Psoas muscle (tissue), 8 donors: ENCODE results near the gene STAT3. TPM values are rescaled to one million over a fixed set of nuclear protein-coding genes. Genes with fewer than 3 reads are reported as not detected.

Source experiments
- ATAC-seq, 4 donors: fragments of 200-7000 bp; cut with Tn5 transposase; one replicate each; pipeline ENCODE4 v1.9.1; 2020; ENCODE audit warnings: moderate library complexity in 3 of 4, mild to moderate bottlenecking in 2 of 4
- DNase-seq, 2 donors: peaks; one replicate each; pipeline ENCODE4 v3.0.0-alpha.2; 2020
- H3K27ac ChIP-seq: fragments of 200-600 bp; one replicate; pipeline ENCODE4 v1.8.0; 2022
- H3K27me3 ChIP-seq, 3 donors: fragments of 200-600 bp in 1 of 3; one replicate each; pipeline versions ENCODE4 v1.6.1 to v1.8.0; 2013 to 2022; ENCODE audit warnings: low read length in 2 of 3, mild to moderate bottlenecking in 2 of 3, moderate library complexity in 1 of 3; ENCODE audit not compliant: insufficient read depth in 3 of 3
- H3K36me3 ChIP-seq, 2 donors: fragments of 200-600 bp in 1 of 2; one replicate each; pipeline versions ENCODE4 v1.6.1 to v1.8.0; 2013 to 2022; ENCODE audit warnings: low read depth in 1 of 2, mild to moderate bottlenecking in 1 of 2, moderate library complexity in 1 of 2; ENCODE audit not compliant: insufficient read depth in 1 of 2
- H3K4me1 ChIP-seq: fragments of 200-600 bp; one replicate; pipeline ENCODE4 v1.8.0; 2022
- H3K4me3 ChIP-seq: fragments of 200-600 bp; one replicate; pipeline ENCODE4 v1.8.0; 2022; ENCODE audit warnings: mild to moderate bottlenecking
- H3K9me3 ChIP-seq: fragments of 200-600 bp; one replicate; pipeline ENCODE4 v1.8.0; 2022
- WGBS, 3 donors: extraction: QIAGEN DNeasy Blood & Tissue Kit; methylation state at CpG; one replicate each; pipeline versions ENCODE4 v1.1.6 to v1.1.7; 2013; 5-methylcytosine and 5-hydroxymethylcytosine counted together
- intact Hi-C, 2 donors: fragments of 100-400 bp; cut with DNase I; formaldehyde crosslinking; loops; one replicate each; pipeline versions ENCODE4 v1.11.0 to v1.14.2; 2022
- polyA plus RNA-seq, 3 donors: library from polyadenylated mRNA; stranded (reverse); fragments of 200-250 nt; gene quantifications; one replicate each; pipeline ENCODE4 v1.2.3, GENCODE V29; 2013
- total RNA-seq, 4 donors: library from RNA; stranded (reverse); fragmentation: NEBNext Ultra II Directional in 2 of 4; extraction: Animal tissue kit (Norgen Biotek cat#: 25700) in 2 of 4; gene quantifications; one replicate each; pipeline versions ENCODE4 v1.2.1 to v1.2.4, GENCODE V29; 2021 to 2023
- TF ChIP-seq, protein P1 (sequence below): fragments of 200-600 bp; IDR thresholded peaks from one replicate; pipeline ENCODE4 v1.8.0; 2022; ENCODE audit warnings: antibody characterized with exemption
- donor health status: healthy with polysubstance abuse.
- donor health status: DM: no; HTN: no; CAD: no; lungs with moderate emphysema.
- donor health status: Bipolar disorder and iron deficiency.
- donor health status: healthy.
- donor health status: DM: yes; HTN: yes; CAD: no.
- donor health status: DM: no; HTN: no; CAD: no.
- donor health status: DM: no; HTN: no; CAD: no.
- donor health status: DM: yes; HTN: yes; CAD: no.

Gene STAT3
- total and polyA plus RNA-seq, 7 donors: 67.3 to 279 (median 111) TPM

DNA sequence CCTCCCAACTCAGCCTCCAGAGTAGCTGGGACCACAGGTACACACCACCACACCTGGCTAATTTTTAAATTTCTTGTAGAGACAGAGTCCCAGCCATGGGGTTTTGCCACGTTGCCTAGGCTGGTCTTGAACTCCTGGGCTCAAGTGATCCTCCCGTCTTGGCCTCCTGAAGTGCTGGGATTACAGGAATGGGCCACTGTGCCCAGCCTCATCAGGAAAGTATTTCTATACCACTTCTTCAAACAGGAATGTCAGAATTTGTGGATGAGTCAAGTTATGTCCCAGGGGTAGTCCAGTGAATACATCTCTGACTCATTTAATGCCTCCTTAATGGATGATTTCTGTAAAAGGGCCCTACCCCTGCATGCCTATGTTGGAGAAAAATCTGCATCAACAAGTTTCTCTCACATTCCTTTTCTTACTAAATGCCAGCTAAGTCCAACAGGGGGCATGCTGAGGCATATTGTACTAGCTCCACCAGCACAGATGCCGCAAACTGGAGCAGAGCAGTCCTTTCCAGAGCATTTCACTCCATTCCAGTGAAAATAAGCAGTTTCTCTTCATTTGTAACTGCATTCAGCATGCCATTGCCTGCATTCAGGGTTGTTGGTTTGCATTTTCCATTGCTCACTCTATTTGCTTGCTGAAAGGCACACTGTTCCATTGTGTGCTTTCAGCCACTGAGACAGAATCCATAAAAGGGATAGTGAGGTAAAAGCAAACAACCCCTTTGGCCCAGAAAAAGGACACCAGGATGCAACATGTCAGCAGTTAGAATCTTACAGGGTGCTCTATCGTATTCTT, 40.1 kb upstream of the STAT3 start:
- no peaks in the 10 kb centered on the region for H3K9me3 ChIP-seq
- intact Hi-C loops: no loop called here
- TF ChIP-seq, protein P1, sequence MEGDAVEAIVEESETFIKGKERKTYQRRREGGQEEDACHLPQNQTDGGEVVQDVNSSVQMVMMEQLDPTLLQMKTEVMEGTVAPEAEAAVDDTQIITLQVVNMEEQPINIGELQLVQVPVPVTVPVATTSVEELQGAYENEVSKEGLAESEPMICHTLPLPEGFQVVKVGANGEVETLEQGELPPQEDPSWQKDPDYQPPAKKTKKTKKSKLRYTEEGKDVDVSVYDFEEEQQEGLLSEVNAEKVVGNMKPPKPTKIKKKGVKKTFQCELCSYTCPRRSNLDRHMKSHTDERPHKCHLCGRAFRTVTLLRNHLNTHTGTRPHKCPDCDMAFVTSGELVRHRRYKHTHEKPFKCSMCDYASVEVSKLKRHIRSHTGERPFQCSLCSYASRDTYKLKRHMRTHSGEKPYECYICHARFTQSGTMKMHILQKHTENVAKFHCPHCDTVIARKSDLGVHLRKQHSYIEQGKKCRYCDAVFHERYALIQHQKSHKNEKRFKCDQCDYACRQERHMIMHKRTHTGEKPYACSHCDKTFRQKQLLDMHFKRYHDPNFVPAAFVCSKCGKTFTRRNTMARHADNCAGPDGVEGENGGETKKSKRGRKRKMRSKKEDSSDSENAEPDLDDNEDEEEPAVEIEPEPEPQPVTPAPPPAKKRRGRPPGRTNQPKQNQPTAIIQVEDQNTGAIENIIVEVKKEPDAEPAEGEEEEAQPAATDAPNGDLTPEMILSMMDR: peak; percentile 46
- no peak for DNase-seq
- WGBS, 3 donors: 59 to 73% (median 60%) methylated on average over 4 of the region's 4 CpGs
- H3K27me3 ChIP-seq: no peaks in the 10 kb centered on the region
- peaks cover 19% of the 10 kb centered on the region for H3K4me1 ChIP-seq
- H3K36me3 ChIP-seq: no peaks in the 10 kb centered on the region
- no peak overlapping the region for H3K27ac ChIP-seq
- no peak overlapping the region for H3K4me3 ChIP-seq
- peak in 1 of 4 donors; percentile 45 for ATAC-seq

DNA sequence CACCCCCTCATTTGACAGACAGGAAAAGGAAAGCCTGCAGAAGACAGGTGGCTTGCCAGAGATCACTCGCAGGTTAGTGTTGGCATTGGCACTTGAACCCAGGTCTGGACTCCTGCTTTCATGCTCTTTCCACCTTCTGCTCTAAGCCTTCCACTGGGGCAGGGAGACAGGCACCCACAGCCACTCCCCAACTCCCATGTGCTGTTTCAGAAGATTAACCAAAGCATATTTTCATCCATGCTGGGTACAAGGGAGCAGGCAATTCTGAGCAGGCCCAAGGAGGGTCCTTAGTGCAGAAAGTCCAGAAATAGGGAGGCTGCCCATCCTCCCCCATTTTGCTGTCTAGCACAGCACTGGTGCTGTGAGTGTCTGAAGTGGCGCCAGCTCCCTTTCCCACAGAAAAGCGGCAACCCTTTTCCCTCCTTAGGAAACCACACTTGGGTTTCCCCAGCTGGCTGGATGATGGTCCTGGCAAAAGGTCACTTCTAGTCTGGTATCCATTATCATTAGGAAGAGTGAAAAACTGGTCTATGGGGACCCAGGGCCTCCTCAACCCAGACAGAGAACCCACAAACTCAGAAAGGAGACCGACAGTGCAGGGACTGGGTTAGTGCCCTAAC, 36.9 kb upstream of the STAT3 start:
- 71 to 75% (median 75%) methylated on average over 4 of the region's 4 CpGs for WGBS, 3 donors
- Histone ChIP-seq H3K27me3 (no peaks in the 10 kb centered on the region), H3K36me3 (no peaks in the 10 kb centered on the region), H3K4me1 (peaks cover 30% of the 10 kb centered on the region), H3K27ac (peak overlapping the region; percentile 16), H3K9me3 (no peaks in the 10 kb centered on the region), H3K4me3 (no peak overlapping the region)
- ATAC-seq (no peak), DNase-seq (no peak)
- intact Hi-C loops: loop anchor here (5.0 kb wide), 2 partner anchors 32 to 97 kb away; partner anchors contain the start of gene ATP6V0A1 (in 1 of the 2)
- TF ChIP-seq, protein P1: no peak

DNA sequence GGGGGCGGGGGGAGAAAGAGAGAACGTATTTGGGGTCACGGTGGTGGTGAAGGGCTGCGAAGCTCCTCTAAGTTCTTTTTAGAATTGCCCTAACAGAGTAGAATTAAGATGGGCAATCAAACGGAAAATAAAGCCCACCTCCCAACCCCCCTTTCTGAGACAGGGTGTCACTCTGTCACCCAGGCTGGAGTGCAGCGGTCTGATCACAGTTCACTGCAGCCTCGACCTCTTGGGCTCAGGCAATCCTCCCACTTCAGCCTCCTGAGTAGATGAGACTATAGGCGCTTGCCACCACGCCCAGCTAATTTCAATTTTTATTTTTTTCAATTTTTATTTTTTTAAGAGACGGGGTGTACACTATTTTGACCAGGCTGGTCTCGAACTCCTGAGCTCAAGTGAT, 35.5 kb upstream of the STAT3 start:
- Histone ChIP-seq H3K27me3 (no peaks in the 10 kb centered on the region), H3K4me3 (peak overlapping the region; percentile 91), H3K4me1 (peaks cover 40% of the 10 kb centered on the region), H3K9me3 (no peaks in the 10 kb centered on the region), H3K36me3 (peaks cover 0 to under 1% of the 10 kb centered on the region in 2 donors), H3K27ac (peak overlapping the region; percentile 94)
- 47 to 62% (median 57%) methylated on average over 11 of the region's 11 CpGs for WGBS, 3 donors
- intact Hi-C loops: loop anchor here (5.0 kb wide), 2 partner anchors 34 to 99 kb away; partner anchors contain the start of gene ATP6V0A1 (in 1 of the 2)
- DNase-seq (no peak), ATAC-seq (no peak)
- TF ChIP-seq, protein P1: no peak

DNA sequence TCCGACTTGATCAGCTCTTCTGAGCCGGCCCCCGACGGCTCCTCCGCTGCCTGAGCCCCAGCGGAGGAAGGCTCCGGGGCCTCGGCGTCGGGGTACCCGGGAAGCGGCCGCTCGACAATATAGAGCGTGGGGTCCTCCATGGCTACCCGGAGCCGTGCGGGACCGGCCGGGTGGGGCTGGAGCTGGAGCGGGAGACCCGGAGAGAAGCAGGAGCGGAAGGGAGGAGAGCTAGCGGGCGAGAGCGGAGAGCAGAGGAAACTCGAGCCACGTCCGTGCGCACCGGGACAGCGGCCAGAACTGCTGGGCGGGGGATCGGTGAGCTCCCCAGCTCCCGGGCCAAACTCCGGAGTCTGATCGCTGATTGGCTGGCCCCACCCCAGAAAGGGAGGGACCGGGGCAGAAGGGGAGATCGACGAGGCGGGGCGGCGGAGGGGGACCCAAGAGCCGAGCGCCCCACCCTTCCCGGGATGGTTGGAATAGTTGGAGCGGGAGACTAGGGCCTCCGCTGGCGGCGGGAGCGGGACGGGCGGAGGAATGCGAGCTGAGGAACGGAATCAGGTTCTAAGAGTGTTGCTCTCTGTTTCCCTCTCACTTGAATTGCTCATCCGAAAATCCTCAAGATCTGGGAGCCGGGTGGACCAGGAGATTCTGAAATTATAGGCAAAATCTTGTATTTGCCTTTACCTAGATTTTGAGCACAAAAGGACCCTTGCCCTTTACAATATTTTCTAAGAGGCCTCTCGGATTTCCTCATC, 34.9 kb upstream of the STAT3 start, which contains the start of gene CAVIN1:
Gene CAVIN1, minus strand, starts transcription at position 299 of the 755 bp plus-strand sequence. Its CDS starts 159 bp downstream, at position 140.
- Histone ChIP-seq H3K9me3 (no peaks in the 10 kb centered on the region), H3K27ac (peak within 1 kb of the TSS; percentile 94), H3K4me1 (peaks cover 39% of the 10 kb centered on the region), H3K4me3 (peak within 1 kb of the TSS; percentile 91), H3K27me3 (no peaks in the 10 kb centered on the region), H3K36me3 (peaks cover 0 to 3% of the 10 kb centered on the region in 2 donors)
- 0 to 1% (median 1%) methylated on average over 53 to 58 of the region's 58 CpGs for WGBS, 3 donors
- TF ChIP-seq, protein P1: no peak
- peak; percentile 100 for DNase-seq
- peak; percentile 88 to 90 (median 88) for ATAC-seq
- intact Hi-C loops: loop anchor here (1.0 to 5.0 kb wide), 3 partner anchors 34 to 99 kb away; partner anchors contain the start of gene ATP6V0A1 (in 1 of the 2)
